Smooth muscle cell (in vitro differentiated cells): Measurements from ENCODE around the gene RNF7. TPM values are rescaled to one million over a fixed set of nuclear protein-coding genes. Genes with fewer than 3 reads are reported as not detected.

Source experiments
- DNase-seq: peaks from one replicate; lab custom pipeline; 2025; ENCODE audit not compliant: unreplicated experiment; lab: John Stamatoyannopoulos, UW
- H2AFZ ChIP-seq: fragments of 200-600 bp; sonication (generic); 2 replicates; pipeline ENCODE4 v1.6.0; 2016; ENCODE audit warnings: antibody characterized with exemption, low read depth, mild to moderate bottlenecking
- H3F3A ChIP-seq: fragments of 200-600 bp; sonication (generic); 2 replicates; pipeline ENCODE4 v1.6.0; 2017; ENCODE audit warnings: antibody characterized with exemption, low read depth
- H3K27ac ChIP-seq: fragments of 200-600 bp; sonication (generic); 2 replicates; pipeline ENCODE4 v1.5.1; 2016; ENCODE audit warnings: low read depth, mild to moderate bottlenecking
- H3K27me3 ChIP-seq: fragments of 200-600 bp; sonication (generic); 2 replicates; pipeline ENCODE4 v1.6.1; 2016; ENCODE audit warnings: low read depth, mild to moderate bottlenecking
- H3K36me3 ChIP-seq: fragments of 200-600 bp; sonication (generic); 2 replicates; pipeline ENCODE4 v1.5.1; 2016; ENCODE audit warnings: low read depth
- H3K4me1 ChIP-seq: fragments of 200-600 bp; sonication (generic); 2 replicates; pipeline ENCODE4 v1.5.1; 2016; ENCODE audit warnings: low read depth
- H3K4me2 ChIP-seq: fragments of 200-600 bp; sonication (generic); 2 replicates; pipeline ENCODE4 v1.6.0; 2016; ENCODE audit warnings: mild to moderate bottlenecking
- H3K4me3 ChIP-seq: fragments of 200-600 bp; sonication (generic); 2 replicates; pipeline ENCODE4 v1.5.1; 2016; ENCODE audit warnings: mild to moderate bottlenecking
- H3K79me2 ChIP-seq: fragments of 200-600 bp; sonication (generic); 2 replicates; pipeline ENCODE4 v1.6.0; 2016; ENCODE audit warnings: low read depth, mild to moderate bottlenecking
- H3K9ac ChIP-seq: fragments of 200-600 bp; sonication (generic); 2 replicates; pipeline ENCODE4 v1.6.0; 2016; ENCODE audit warnings: low read depth
- H3K9me3 ChIP-seq: fragments of 200-600 bp; sonication (generic); replicated peaks from 2 replicates; pipeline ENCODE4 v1.5.1; 2016; ENCODE audit warnings: low read depth
- H4K20me1 ChIP-seq: fragments of 200-600 bp; sonication (generic); 2 replicates; pipeline ENCODE4 v1.6.0; 2016; ENCODE audit warnings: low read depth
- WGBS: methylation state at CpG from one replicate; pipeline ENCODE4 v1.1.7; 2016; ENCODE audit warnings: low lambda C conversion rate; 5-methylcytosine and 5-hydroxymethylcytosine counted together
- polyA plus RNA-seq: library from polyadenylated mRNA; unstranded; fragments of >200 nt; fragmentation: Nextera tagmentation; extraction: Ambion mirVana; gene quantifications from 2 replicates; pipeline ENCODE4 v1.2.1, GENCODE V29; 2016
- small RNA-seq: library from RNA; depleted of rRNA; stranded (forward); fragments of <200 nt; gene quantifications from one replicate; pipeline ENCODE3, GENCODE V24; 2014
- total RNA-seq: library from RNA; depleted of rRNA; stranded (reverse); fragments of >200 nt; gene quantifications from 2 replicates; pipeline ENCODE4 v1.2.3, GENCODE V29; 2014
- TF ChIP-seq, protein P1 (sequence below): fragments of 200-600 bp; sonication (generic); IDR thresholded peaks from 2 replicates; pipeline ENCODE4 v1.5.1; 2017; ENCODE audit warnings: borderline replicate concordance, mild to moderate bottlenecking, antibody characterized with exemption; ENCODE audit not compliant: insufficient read depth, poor library complexity, severe bottlenecking

Gene RNF7
- total and polyA plus RNA-seq, 2 experiments from 2014 or later, result 130 to 229 TPM

DNA sequence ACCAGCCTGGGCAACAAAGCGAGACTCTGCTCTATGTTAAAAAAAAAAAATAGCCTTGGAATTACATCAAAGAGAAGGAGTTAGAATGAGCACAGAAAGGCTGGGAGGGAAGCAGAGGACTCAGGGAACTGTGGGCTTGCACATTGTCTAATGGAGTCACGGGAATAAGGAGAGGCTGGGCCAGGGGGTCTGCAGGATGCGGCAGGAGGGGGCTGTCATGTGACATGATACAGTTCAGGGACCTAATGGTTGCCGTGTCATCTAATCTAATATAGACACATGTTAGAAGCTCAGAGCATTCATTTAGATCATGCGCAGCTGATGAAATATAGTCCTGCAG is 57.6 kb downstream of the RNF7 start:
- peak overlapping the region; percentile 10 for H3K4me2 ChIP-seq

DNA sequence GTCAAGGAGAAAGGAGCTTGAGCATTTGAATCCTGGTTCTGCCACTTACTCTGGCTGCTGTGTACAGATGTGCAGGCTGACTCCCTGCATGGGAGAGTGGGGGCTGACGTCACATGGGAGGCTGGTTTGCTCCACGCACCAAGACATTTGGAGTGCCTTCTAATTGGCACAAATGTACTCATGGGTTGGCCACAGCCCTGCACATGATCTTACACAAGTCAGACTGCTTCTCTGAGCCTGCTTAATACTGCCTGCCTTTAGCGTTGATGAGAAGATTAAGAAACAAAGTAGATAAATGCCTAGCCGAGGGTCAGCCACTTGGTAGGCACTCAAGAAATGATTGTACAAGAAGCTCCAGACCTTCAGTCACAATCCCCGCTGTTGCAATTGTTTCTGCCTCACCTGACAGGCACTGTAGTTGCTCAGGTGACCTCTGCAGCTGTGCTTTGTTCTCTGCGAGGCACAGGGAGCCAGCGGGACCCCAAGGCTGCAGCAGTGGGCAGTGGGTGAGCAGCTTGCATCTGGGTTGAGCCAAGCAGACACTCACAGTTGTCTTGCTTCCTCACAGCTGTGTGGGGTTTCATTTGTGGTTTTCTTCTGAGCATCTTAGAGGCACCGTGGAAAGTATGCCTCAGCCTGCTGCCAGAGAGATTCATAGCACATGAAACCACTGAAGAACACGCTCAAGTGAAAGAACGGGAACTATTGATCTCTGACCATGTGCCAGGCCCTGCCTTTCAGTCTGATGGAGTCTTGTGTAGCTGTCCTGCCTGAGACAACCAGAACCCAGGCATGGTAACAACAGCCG is 58.2 kb downstream of the RNF7 start:
- Histone ChIP-seq H3K4me2 (peak overlapping the region; percentile 80), H3K36me3 (no peaks in the 10 kb centered on the region), H4K20me1 (no peaks in the 10 kb centered on the region), H2AFZ (no peak overlapping the region), H3F3A (peaks cover 14% of the 10 kb centered on the region), H3K4me1 (peaks cover 25% of the 10 kb centered on the region), H3K27ac (peak overlapping the region; percentile 75), H3K27me3 (no peaks in the 10 kb centered on the region), H3K9me3 (no peaks in the 10 kb centered on the region), H3K9ac (no peak overlapping the region), H3K4me3 (no peak overlapping the region), H3K79me2 (no peaks in the 10 kb centered on the region)
- TF ChIP-seq, protein P1, sequence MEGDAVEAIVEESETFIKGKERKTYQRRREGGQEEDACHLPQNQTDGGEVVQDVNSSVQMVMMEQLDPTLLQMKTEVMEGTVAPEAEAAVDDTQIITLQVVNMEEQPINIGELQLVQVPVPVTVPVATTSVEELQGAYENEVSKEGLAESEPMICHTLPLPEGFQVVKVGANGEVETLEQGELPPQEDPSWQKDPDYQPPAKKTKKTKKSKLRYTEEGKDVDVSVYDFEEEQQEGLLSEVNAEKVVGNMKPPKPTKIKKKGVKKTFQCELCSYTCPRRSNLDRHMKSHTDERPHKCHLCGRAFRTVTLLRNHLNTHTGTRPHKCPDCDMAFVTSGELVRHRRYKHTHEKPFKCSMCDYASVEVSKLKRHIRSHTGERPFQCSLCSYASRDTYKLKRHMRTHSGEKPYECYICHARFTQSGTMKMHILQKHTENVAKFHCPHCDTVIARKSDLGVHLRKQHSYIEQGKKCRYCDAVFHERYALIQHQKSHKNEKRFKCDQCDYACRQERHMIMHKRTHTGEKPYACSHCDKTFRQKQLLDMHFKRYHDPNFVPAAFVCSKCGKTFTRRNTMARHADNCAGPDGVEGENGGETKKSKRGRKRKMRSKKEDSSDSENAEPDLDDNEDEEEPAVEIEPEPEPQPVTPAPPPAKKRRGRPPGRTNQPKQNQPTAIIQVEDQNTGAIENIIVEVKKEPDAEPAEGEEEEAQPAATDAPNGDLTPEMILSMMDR, result no peak
- 49% methylated on average over 11 of the region's 11 CpGs for WGBS
- no peak for DNase-seq

More for the DNA sequence above, 57.6 kb downstream of the RNF7 start:
- Histone ChIP-seq H3K27ac (peak overlapping the region; percentile 75), H2AFZ (no peak overlapping the region), H3K36me3 (no peaks in the 10 kb centered on the region), H3K4me3 (no peak overlapping the region), H3K9ac (no peak overlapping the region), H3F3A (peaks cover 14% of the 10 kb centered on the region), H3K27me3 (no peaks in the 10 kb centered on the region), H3K9me3 (no peaks in the 10 kb centered on the region), H3K79me2 (no peaks in the 10 kb centered on the region), H4K20me1 (no peaks in the 10 kb centered on the region), H3K4me1 (peaks cover 25% of the 10 kb centered on the region)
- 86% methylated on average over 5 of the region's 5 CpGs for WGBS
- no peak for DNase-seq
- TF ChIP-seq, protein P1, result no peak

Small RNA genes lying within 50 kb of the gene (small RNA-seq; reads per million reads assigned to genes)
- gene AC112771.1, result not detected

Other genes starting within 250 kb of the RNF7 start
- gene GRK7, start 25.1 kb downstream of the RNF7 start, total RNA-seq, result not detected in 2 replicates
- not detected in 2 replicates for gene GRK7, start 25.1 kb downstream of the RNF7 start, polyA plus RNA-seq
- gene ATP1B3, start 138.3 kb downstream of the RNF7 start, total RNA-seq, result 89.2 and 108 TPM in 2 replicates
- 250 and 271 TPM in 2 replicates for gene ATP1B3, start 138.3 kb downstream of the RNF7 start, polyA plus RNA-seq